Activated naive CD4-positive, alpha-beta T cell treated with anti-CD3 and anti-CD28 coated beads, Interleukin-2, amount 10 ng/mL, durations not matched to agents 7 days and 5 days (primary cell): Measurements from ENCODE around the gene BCR.
"Not testable (repeated sequence)": the region's sequence is repeated elsewhere in the genome, so short reads cannot be mapped to it uniquely, and the experiment has no call there.

Experiments used
- CTCF ChIA-PET: fragments of 350-600 bp; sonication (Branson Sonifier 250); formaldehyde crosslinking; loops from one replicate; lab custom pipeline; 2021; ENCODE audit warnings: antibody characterized with exemption; lab: Charles Lee
- DNase-seq: peaks from one replicate; pipeline ENCODE4 v3.0.0-alpha.2; 2020
- H3K27ac Mint-ChIP-seq: one replicate; pipeline ENCODE4 v1.8.0; 2021; ENCODE audit warnings: mild to moderate bottlenecking, moderate library complexity, mixed read lengths
- H3K27me3 Mint-ChIP-seq: one replicate; pipeline ENCODE4 v1.8.0; 2021; ENCODE audit warnings: mild to moderate bottlenecking, mixed read lengths
- H3K36me3 Mint-ChIP-seq: one replicate; pipeline ENCODE4 v1.8.0; 2021; ENCODE audit warnings: mixed read lengths
- H3K4me1 Mint-ChIP-seq: one replicate; pipeline ENCODE4 v1.8.0; 2021; ENCODE audit warnings: mixed read lengths
- H3K4me3 Mint-ChIP-seq: one replicate; pipeline ENCODE4 v1.8.0; 2021; ENCODE audit warnings: mild to moderate bottlenecking, moderate library complexity, mixed read lengths
- H3K9me3 Mint-ChIP-seq: one replicate; pipeline ENCODE4 v1.8.0; 2021; ENCODE audit warnings: mixed read lengths

The BCR gene

GRCh38 chr22:23293720-23294119 lies 113.4 kb downstream of the BCR start:
- Mint-ChIP-seq H3K4me1 (no peaks in the 10 kb centered on the region), H3K4me3 (no peak overlapping the region), H3K27me3 (no peaks in the 10 kb centered on the region), H3K27ac (no peak overlapping the region), H3K9me3 (no peaks in the 10 kb centered on the region), H3K36me3 (peaks cover 44% of the 10 kb centered on the region)
- no peak for DNase-seq
- CTCF ChIA-PET, result interaction anchor here (1.5 to 5.1 kb wide), 2 partner anchors 15 to 118 kb away, joined by 4 to 59 read pairs; no protein-coding TSS in a partner anchor

GRCh38 chr22:23294221-23294620 lies 113.9 kb downstream of the BCR start:
- CTCF ChIA-PET, result interaction anchor here (1.3 kb wide), 1 partner anchor 12 kb away, joined by 4 read pairs; no protein-coding TSS in a partner anchor
- no peaks in the 10 kb centered on the region for H3K27me3 Mint-ChIP-seq
- H3K4me3 Mint-ChIP-seq, result no peak overlapping the region
- H3K27ac Mint-ChIP-seq, result no peak overlapping the region
- no peaks in the 10 kb centered on the region for H3K4me1 Mint-ChIP-seq
- DNase-seq, result no peak
- H3K9me3 Mint-ChIP-seq, result no peaks in the 10 kb centered on the region
- H3K36me3 Mint-ChIP-seq, result peaks cover 44% of the 10 kb centered on the region

GRCh38 chr22:23300476-23300875 lies 120.2 kb downstream of the BCR start:
- CTCF ChIA-PET, result interaction anchor here (0.9 kb wide), 1 partner anchor 8 kb away, joined by 3 read pairs; no protein-coding TSS in a partner anchor
- no peaks in the 10 kb centered on the region for H3K4me1 Mint-ChIP-seq
- peak overlapping the region; percentile 39 for H3K27ac Mint-ChIP-seq
- peaks cover 30% of the 10 kb centered on the region for H3K36me3 Mint-ChIP-seq
- H3K9me3 Mint-ChIP-seq, result no peaks in the 10 kb centered on the region
- H3K27me3 Mint-ChIP-seq, result no peaks in the 10 kb centered on the region
- DNase-seq, result no peak
- H3K4me3 Mint-ChIP-seq, result no peak overlapping the region

- Mint-ChIP-seq H3K4me1 (no peaks in the 10 kb centered on the region), H3K27ac (no peak overlapping the region), H3K36me3 (peaks cover 30% of the 10 kb centered on the region), H3K9me3 (no peaks in the 10 kb centered on the region), H3K4me3 (no peak overlapping the region), H3K27me3 (no peaks in the 10 kb centered on the region)
- CTCF ChIA-PET, result no interaction called here
- DNase-seq, result no peak
Measured at GRCh38 chr22:23301591-23301990, 121.3 kb downstream of the BCR start.

- no peaks in the 10 kb centered on the region for H3K27me3 Mint-ChIP-seq
- H3K4me3 Mint-ChIP-seq, result no peak overlapping the region
- DNase-seq, result no peak
- CTCF ChIA-PET, result no interaction called here
- no peaks in the 10 kb centered on the region for H3K4me1 Mint-ChIP-seq
- no peak overlapping the region for H3K27ac Mint-ChIP-seq
- H3K36me3 Mint-ChIP-seq, result peaks cover 28% of the 10 kb centered on the region
- no peaks in the 10 kb centered on the region for H3K9me3 Mint-ChIP-seq
Measured at GRCh38 chr22:23302171-23303002, 122.1 kb downstream of the BCR start.

GRCh38 chr22:23305321-23305910 lies 125.1 kb downstream of the BCR start:
- Mint-ChIP-seq H3K36me3 (peaks cover 12% of the 10 kb centered on the region), H3K4me1 (no peaks in the 10 kb centered on the region), H3K9me3 (no peaks in the 10 kb centered on the region), H3K27ac (no peak overlapping the region), H3K4me3 (no peak overlapping the region), H3K27me3 (no peaks in the 10 kb centered on the region)
- CTCF ChIA-PET, result interaction anchor here (1.5 kb wide), 1 partner anchor 81 kb away, joined by 3 read pairs; no protein-coding TSS in a partner anchor
- no peak for DNase-seq

- no peak for DNase-seq
- Mint-ChIP-seq H3K4me3 (no peak overlapping the region), H3K27ac (no peak overlapping the region), H3K36me3 (peaks cover 9% of the 10 kb centered on the region), H3K4me1 (no peaks in the 10 kb centered on the region), H3K9me3 (no peaks in the 10 kb centered on the region), H3K27me3 (no peaks in the 10 kb centered on the region)
- CTCF ChIA-PET, result interaction anchor here (0.9 to 1.5 kb wide), 2 partner anchors 70 to 80 kb away, joined by 3 read pairs; no protein-coding TSS in a partner anchor
Measured at GRCh38 chr22:23305922-23306374, 125.6 kb downstream of the BCR start.

- peaks cover 6% of the 10 kb centered on the region for H3K36me3 Mint-ChIP-seq
- H3K27ac Mint-ChIP-seq, result no peak overlapping the region
- no peaks in the 10 kb centered on the region for H3K4me1 Mint-ChIP-seq
- H3K27me3 Mint-ChIP-seq, result no peaks in the 10 kb centered on the region
- no peak overlapping the region for H3K4me3 Mint-ChIP-seq
- H3K9me3 Mint-ChIP-seq, result no peaks in the 10 kb centered on the region
- CTCF ChIA-PET, result interaction anchor here (0.9 to 1.5 kb wide), 2 partner anchors 70 to 79 kb away, joined by 3 read pairs; no protein-coding TSS in a partner anchor
- no peak for DNase-seq
Measured at GRCh38 chr22:23306438-23306921, 126.2 kb downstream of the BCR start.

GRCh38 chr22:23306926-23307325 lies 126.6 kb downstream of the BCR start:
- CTCF ChIA-PET, result interaction anchor here (0.9 kb wide), 1 partner anchor 69 kb away, joined by 3 read pairs; no protein-coding TSS in a partner anchor
- no peak overlapping the region for H3K4me3 Mint-ChIP-seq
- H3K9me3 Mint-ChIP-seq, result no peaks in the 10 kb centered on the region
- H3K4me1 Mint-ChIP-seq, result no peaks in the 10 kb centered on the region
- H3K27me3 Mint-ChIP-seq, result no peaks in the 10 kb centered on the region
- H3K27ac Mint-ChIP-seq, result no peak overlapping the region
- no peak for DNase-seq
- peaks cover 5% of the 10 kb centered on the region for H3K36me3 Mint-ChIP-seq

GRCh38 chr22:23307511-23307910 lies 127.2 kb downstream of the BCR start:
- DNase-seq, CTCF ChIA-PET, H3K36me3 Mint-ChIP-seq, H3K27me3 Mint-ChIP-seq, H3K9me3 Mint-ChIP-seq, H3K4me1 Mint-ChIP-seq, H3K27ac Mint-ChIP-seq, H3K4me3 Mint-ChIP-seq: not testable (repeated sequence)

- H3K27me3 Mint-ChIP-seq, CTCF ChIA-PET, H3K4me3 Mint-ChIP-seq, H3K9me3 Mint-ChIP-seq, H3K36me3 Mint-ChIP-seq, H3K27ac Mint-ChIP-seq, H3K4me1 Mint-ChIP-seq, DNase-seq: not testable (repeated sequence)
Measured at GRCh38 chr22:23309261-23309660, 129.0 kb downstream of the BCR start.

- H3K27me3 Mint-ChIP-seq, CTCF ChIA-PET, H3K9me3 Mint-ChIP-seq, H3K27ac Mint-ChIP-seq, DNase-seq, H3K4me1 Mint-ChIP-seq, H3K4me3 Mint-ChIP-seq, H3K36me3 Mint-ChIP-seq: not testable (repeated sequence)
Measured at GRCh38 chr22:23310443-23311097, 130.3 kb downstream of the BCR start.

GRCh38 chr22:23311635-23312420 lies 131.5 kb downstream of the BCR start:
- H3K27me3 Mint-ChIP-seq, H3K9me3 Mint-ChIP-seq, H3K27ac Mint-ChIP-seq, H3K4me3 Mint-ChIP-seq, H3K36me3 Mint-ChIP-seq, H3K4me1 Mint-ChIP-seq, DNase-seq, CTCF ChIA-PET: not testable (repeated sequence)
